Natural killer cell (primary cell): Measurements from ENCODE around the gene BMF. TPM values are rescaled to one million over a fixed set of nuclear protein-coding genes. Genes with fewer than 3 reads are reported as not detected.

ENCODE experiments used
- ATAC-seq, 3 donors: fragments of 150-1000 bp in 2 of 3; fragments of 200-7000 bp in 1 of 3; cut with Tn5 transposase; 1 replicate in 1 of 3; 2 replicates in 2 of 3; pipeline ENCODE4 v1.10.0; 2021; ENCODE audit warnings: mild to moderate bottlenecking in 2 of 3, moderate library complexity in 2 of 3
- DNase-seq, 2 donors: peaks; one replicate each; pipeline versions ENCODE4 v3.0.0 to v3.0.0-alpha.2; 2013 to 2021; ENCODE audit warnings: mixed read lengths in 1 of 2
- H3K27ac ChIP-seq: one replicate; pipeline ENCODE4 v1.5.1; 2013; ENCODE audit warnings: mild to moderate bottlenecking, low read length
- H3K27me3 ChIP-seq: one replicate; pipeline ENCODE4 v1.6.1; 2013; ENCODE audit warnings: low read length; ENCODE audit not compliant: control insufficient read depth, insufficient read depth
- H3K36me3 ChIP-seq: one replicate; pipeline ENCODE4 v1.6.1; 2013; ENCODE audit warnings: low read length; ENCODE audit not compliant: control insufficient read depth, insufficient read depth
- H3K4me1 ChIP-seq: one replicate; pipeline ENCODE4 v1.6.1; 2013; ENCODE audit warnings: low read length; ENCODE audit not compliant: control insufficient read depth, insufficient read depth
- H3K4me3 ChIP-seq: one replicate; pipeline ENCODE4 v1.5.1; 2013; ENCODE audit warnings: low read length
- H3K9me3 ChIP-seq: one replicate; pipeline ENCODE4 v1.6.1; 2013; ENCODE audit warnings: low read length; ENCODE audit not compliant: control insufficient read depth, insufficient read depth
- H3K27ac Mint-ChIP-seq, 2 donors: one replicate each; pipeline ENCODE4 v1.8.0; 2022; ENCODE audit warnings: mild to moderate bottlenecking in 2 of 2, mixed read lengths in 2 of 2, moderate library complexity in 1 of 2
- H3K27me3 Mint-ChIP-seq, 2 donors: one replicate each; pipeline ENCODE4 v1.8.0; 2022; ENCODE audit warnings: low read depth in 2 of 2, mixed read lengths in 2 of 2
- H3K36me3 Mint-ChIP-seq: one replicate; pipeline ENCODE4 v1.8.0; 2022; ENCODE audit warnings: mixed read lengths
- H3K4me1 Mint-ChIP-seq, 2 donors: one replicate each; pipeline ENCODE4 v1.8.0; 2022; ENCODE audit warnings: mixed read lengths in 2 of 2
- H3K4me3 Mint-ChIP-seq: one replicate; pipeline ENCODE4 v1.8.0; 2022; ENCODE audit warnings: mild to moderate bottlenecking, moderate library complexity, mixed read lengths
- H3K9me3 Mint-ChIP-seq, 2 donors: one replicate each; pipeline ENCODE4 v1.8.0; 2022; ENCODE audit warnings: mixed read lengths in 2 of 2
- CTCF ChIP-seq: fragments of 200-600 bp; IDR thresholded peaks from one replicate; pipeline ENCODE4 v1.8.0; 2022; ENCODE audit warnings: antibody characterized with exemption
- WGBS: methylation state at CpG from one replicate; pipeline ENCODE4 v1.1.7; 2013; ENCODE audit warnings: missing lambda C conversion rate; ENCODE audit not compliant: insufficient coverage; 5-methylcytosine and 5-hydroxymethylcytosine counted together
- intact Hi-C: fragments of 100-400 bp; cut with micrococcal nuclease; formaldehyde crosslinking; loops from one replicate; pipeline ENCODE4 v1.14.2; 2022
- total RNA-seq, 4 donors: library from RNA; stranded (reverse); fragments of 120-200 nt in 1 of 4; gene quantifications; one replicate each; pipeline versions ENCODE4 v1.2.3 to v1.2.4, GENCODE V29; 2013 to 2022

BMF gene
- total RNA-seq, 3 donors from 2014 or later (not counting 1 experiment from before 2014, with no cell fraction given), result 7.6 to 10.5 (median 9.8) TPM

GRCh38 chr15:40130799-40131502 is 22.3 kb upstream of the BMF start:
- Histone ChIP-seq H3K9me3 (no peaks in the 10 kb centered on the region), H3K27me3 (no peaks in the 10 kb centered on the region), H3K4me1 (no peaks in the 10 kb centered on the region), H3K4me3 (no peak overlapping the region), H3K27ac (no peak overlapping the region), H3K36me3 (no peaks in the 10 kb centered on the region)
- no peak overlapping the region for H3K4me3 Mint-ChIP-seq
- no peaks in the 10 kb centered on the region for H3K4me1 Mint-ChIP-seq
- H3K9me3 Mint-ChIP-seq, result no peaks in the 10 kb centered on the region
- no peak overlapping the region for H3K27ac Mint-ChIP-seq
- no peak for DNase-seq
- H3K36me3 Mint-ChIP-seq, result no peaks in the 10 kb centered on the region
- peaks cover 4 to 15% of the 10 kb centered on the region in 2 donors for H3K27me3 Mint-ChIP-seq
- ATAC-seq, result no peak
- intact Hi-C loops, result no loop called here
- no peak for TF ChIP-seq CTCF
- WGBS, result 94% methylated on average over 11 of the region's 19 CpGs

- Histone ChIP-seq H3K27me3 (no peaks in the 10 kb centered on the region), H3K4me1 (no peaks in the 10 kb centered on the region), H3K27ac (no peak overlapping the region), H3K4me3 (no peak overlapping the region), H3K36me3 (no peaks in the 10 kb centered on the region), H3K9me3 (no peaks in the 10 kb centered on the region)
- no peaks in the 10 kb centered on the region for H3K9me3 Mint-ChIP-seq
- ATAC-seq (no peak), DNase-seq (no peak)
- peaks cover 4 to 15% of the 10 kb centered on the region in 2 donors for H3K27me3 Mint-ChIP-seq
- H3K36me3 Mint-ChIP-seq, result no peaks in the 10 kb centered on the region
- intact Hi-C loops, result no loop called here
- H3K27ac Mint-ChIP-seq, result no peak overlapping the region
- no peak for TF ChIP-seq CTCF
- H3K4me3 Mint-ChIP-seq, result no peak overlapping the region
- no peaks in the 10 kb centered on the region for H3K4me1 Mint-ChIP-seq
- WGBS, result 95% methylated on average over 3 of the region's 5 CpGs
Observed at GRCh38 chr15:40130118-40130517, 21.4 kb upstream of the BMF start.

- no peaks in the 10 kb centered on the region for H3K36me3 Mint-ChIP-seq
Observed at GRCh38 chr15:40128766-40129660, 20.3 kb upstream of the BMF start.

More at GRCh38 chr15:40128766-40129660, 20.3 kb upstream of the BMF start:
- Histone ChIP-seq H3K27me3 (no peaks in the 10 kb centered on the region), H3K4me1 (no peaks in the 10 kb centered on the region), H3K36me3 (no peaks in the 10 kb centered on the region), H3K27ac (no peak overlapping the region), H3K4me3 (no peak overlapping the region), H3K9me3 (no peaks in the 10 kb centered on the region)
- DNase-seq, result no peak
- Mint-ChIP-seq H3K4me1 (no peaks in the 10 kb centered on the region), H3K9me3 (no peaks in the 10 kb centered on the region), H3K27ac (peak overlapping the region in 1 of 2 donors; percentile 5), H3K4me3 (no peak overlapping the region), H3K27me3 (peaks cover 4 to 15% of the 10 kb centered on the region in 2 donors)
- ATAC-seq, result peak; percentile 36 to 48 (median 39)
- intact Hi-C loops, result no loop called here
- TF ChIP-seq CTCF, result no peak
- WGBS, result 84% methylated on average over 23 of the region's 27 CpGs
